Neural cell (in vitro differentiated cells): ENCODE data around the gene GLB1L. TPM values are rescaled to one million over a fixed set of nuclear protein-coding genes. Genes with fewer than 3 reads are reported as not detected.

Source experiments
- H2AFZ ChIP-seq: fragments of 200-600, 300-800 bp; sonication (generic), shearing (Covaris generic); 2 replicates; pipeline ENCODE4 v1.6.0; 2014; ENCODE audit warnings: low read depth, mild to moderate bottlenecking, antibody characterized with exemption, low read length, moderate library complexity
- H3F3A ChIP-seq: fragments of 200-600 bp; shearing (Covaris generic); 2 replicates; pipeline ENCODE4 v1.6.1; 2016; ENCODE audit warnings: mild to moderate bottlenecking, moderate library complexity, mixed read lengths, antibody characterized with exemption, low read length; ENCODE audit not compliant: insufficient read depth, poor library complexity, severe bottlenecking
- H3K27ac ChIP-seq: fragments of 200-600, 300-800 bp; sonication (generic), shearing (Covaris generic); 2 replicates; pipeline ENCODE4 v1.5.1; 2014; ENCODE audit warnings: mild to moderate bottlenecking, low read length, moderate library complexity
- H3K27me3 ChIP-seq: fragments of 300-800, 200-600 bp; sonication (generic), shearing (Covaris generic); 2 replicates; pipeline ENCODE4 v1.6.0; 2014; ENCODE audit warnings: mild to moderate bottlenecking, low read depth, low read length, moderate library complexity; ENCODE audit not compliant: insufficient read depth
- H3K36me3 ChIP-seq: fragments of 300-800, 200-600 bp; sonication (generic), shearing (Covaris generic); 2 replicates; pipeline ENCODE4 v1.5.1; 2014; ENCODE audit warnings: mild to moderate bottlenecking, antibody characterized with exemption, low read length, moderate library complexity; ENCODE audit not compliant: insufficient read depth
- H3K4me2 ChIP-seq: fragments of 300-800, 200-600 bp; sonication (generic), shearing (Covaris generic); 2 replicates; pipeline ENCODE4 v1.6.0; 2014; ENCODE audit warnings: mild to moderate bottlenecking, low read length
- H3K4me3 ChIP-seq: fragments of 300-800, 200-600 bp; sonication (generic), shearing (Covaris generic); 2 replicates; pipeline ENCODE4 v1.5.1; 2014; ENCODE audit warnings: mild to moderate bottlenecking, low read length, moderate library complexity
- H3K79me2 ChIP-seq: fragments of 200-600 bp; shearing (Covaris generic); replicated peaks from 2 replicates; pipeline ENCODE4 v1.6.0; 2014; ENCODE audit warnings: mild to moderate bottlenecking, low read length, moderate library complexity; ENCODE audit not compliant: insufficient read depth
- H3K9ac ChIP-seq: fragments of 300-800, 200-600 bp; sonication (generic), shearing (Covaris generic); 2 replicates; pipeline ENCODE4 v1.6.1; 2016; ENCODE audit warnings: mild to moderate bottlenecking, low read length, mixed read lengths
- H3K9me2 ChIP-seq: fragments of 200-600 bp; shearing (Covaris generic); 2 replicates; pipeline ENCODE4 v1.6.1; 2016; ENCODE audit warnings: mild to moderate bottlenecking, low read length, mixed read lengths; ENCODE audit not compliant: insufficient read depth
- H3K9me3 ChIP-seq: fragments of 200-600, 300-800 bp; sonication (generic), shearing (Covaris generic); 2 replicates; pipeline ENCODE4 v1.6.1; 2016; ENCODE audit warnings: mild to moderate bottlenecking, mixed run types, low read length, moderate library complexity, mixed read lengths
- H4K20me1 ChIP-seq: fragments of 200-600 bp; shearing (Covaris generic); 2 replicates; pipeline ENCODE4 v1.6.1; 2016; ENCODE audit warnings: mild to moderate bottlenecking, mixed run types; ENCODE audit not compliant: insufficient read depth
- EP300 ChIP-seq: fragments of 450-650 bp; conservative IDR thresholded peaks from 2 replicates; pipeline ENCODE4 v1.6.1; 2014; ENCODE audit warnings: antibody characterized with exemption, mild to moderate bottlenecking, moderate library complexity; ENCODE audit not compliant: poor library complexity, severe bottlenecking
- EZH2 ChIP-seq: fragments of 200-600, 300-800 bp; shearing (Covaris generic), sonication (generic); IDR thresholded peaks from 2 replicates; pipeline ENCODE4 v1.6.1; 2014; ENCODE audit warnings: antibody characterized with exemption, low read length, borderline replicate concordance, mild to moderate bottlenecking; ENCODE audit not compliant: insufficient read depth, poor library complexity, severe bottlenecking
- MXI1 ChIP-seq: fragments of 450-650 bp; conservative IDR thresholded peaks from 2 replicates; pipeline ENCODE4 v1.6.1; 2014; ENCODE audit warnings: antibody characterized with exemption, mild to moderate bottlenecking; ENCODE audit not compliant: poor library complexity, severe bottlenecking
- POLR2AphosphoS5 ChIP-seq: IDR thresholded peaks from 2 replicates; pipeline ENCODE4 v1.6.1; 2012
- RAD21 ChIP-seq: fragments of 450-650 bp; conservative IDR thresholded peaks from 2 replicates; pipeline ENCODE4 v1.6.1; 2014; ENCODE audit warnings: antibody characterized with exemption, mild to moderate bottlenecking, moderate library complexity
- SMC3 ChIP-seq: fragments of 450-650 bp; conservative IDR thresholded peaks from 2 replicates; pipeline ENCODE4 v1.6.1; 2014; ENCODE audit warnings: antibody characterized with exemption, mild to moderate bottlenecking, moderate library complexity; ENCODE audit not compliant: poor library complexity
- TAF1 ChIP-seq: IDR thresholded peaks from 2 replicates; pipeline ENCODE4 v1.6.1; 2012; ENCODE audit warnings: low read depth
- polyA plus RNA-seq: library from polyadenylated mRNA; depleted of rRNA; stranded (reverse); fragments of >200 nt; gene quantifications from 2 replicates; pipeline ENCODE4 v1.2.3, GENCODE V29; 2014
- TF ChIP-seq, protein P1 (sequence below): fragments of 450-650 bp; IDR thresholded peaks from 2 replicates; pipeline ENCODE4 v1.5.1; 2014; ENCODE audit warnings: antibody characterized with exemption, mild to moderate bottlenecking, moderate library complexity; ENCODE audit not compliant: poor library complexity, severe bottlenecking
- TF ChIP-seq, protein P2 (sequence below): IDR thresholded peaks from 2 replicates; pipeline ENCODE4 v1.6.1; 2012; ENCODE audit warnings: borderline replicate concordance

GLB1L gene
- polyA plus RNA-seq, 1 donor from 2014 or later: 12.9 TPM

DNA sequence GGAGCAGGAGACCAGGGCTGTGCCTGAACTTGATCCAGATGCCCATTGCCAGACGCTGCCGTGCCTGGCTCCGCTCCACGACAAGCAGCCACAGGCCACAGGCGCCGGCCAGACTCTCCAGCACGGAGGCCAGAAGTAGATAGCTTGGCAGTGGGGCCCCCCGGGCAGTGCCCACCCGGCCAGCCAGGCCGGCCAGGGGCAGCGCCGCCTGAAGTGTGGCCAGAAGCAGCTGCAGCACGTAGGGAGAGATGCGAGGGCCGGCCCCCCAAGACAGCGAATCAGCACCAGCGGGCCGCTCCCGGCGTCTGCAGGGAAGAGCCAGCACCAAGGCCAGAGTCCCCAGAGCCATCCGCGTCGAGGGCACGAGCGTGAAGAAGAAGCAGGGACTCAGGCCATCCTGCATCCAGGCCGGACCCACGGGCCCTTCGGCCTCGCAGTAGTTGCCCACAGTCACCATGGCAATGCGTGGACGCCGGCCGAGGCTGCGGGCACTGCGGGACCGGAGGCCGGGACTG is 27.0 kb downstream of the GLB1L start:
- Histone ChIP-seq H3F3A (no peaks in the 10 kb centered on the region), H3K27ac (no peak overlapping the region), H3K79me2 (no peaks in the 10 kb centered on the region), H3K9ac (peak overlapping the region; percentile 60), H2AFZ (no peak overlapping the region), H3K4me2 (peak overlapping the region; percentile 59), H3K4me3 (peak overlapping the region; percentile 79), H3K36me3 (no peaks in the 10 kb centered on the region), H3K9me2 (no peaks in the 10 kb centered on the region), H3K9me3 (no peaks in the 10 kb centered on the region), H3K27me3 (no peaks in the 10 kb centered on the region), H4K20me1 (no peaks in the 10 kb centered on the region)
- no peak for TF ChIP-seq TAF1
- no peak for TF ChIP-seq MXI1
- TF ChIP-seq EZH2: no peak
- TF ChIP-seq, protein P1, sequence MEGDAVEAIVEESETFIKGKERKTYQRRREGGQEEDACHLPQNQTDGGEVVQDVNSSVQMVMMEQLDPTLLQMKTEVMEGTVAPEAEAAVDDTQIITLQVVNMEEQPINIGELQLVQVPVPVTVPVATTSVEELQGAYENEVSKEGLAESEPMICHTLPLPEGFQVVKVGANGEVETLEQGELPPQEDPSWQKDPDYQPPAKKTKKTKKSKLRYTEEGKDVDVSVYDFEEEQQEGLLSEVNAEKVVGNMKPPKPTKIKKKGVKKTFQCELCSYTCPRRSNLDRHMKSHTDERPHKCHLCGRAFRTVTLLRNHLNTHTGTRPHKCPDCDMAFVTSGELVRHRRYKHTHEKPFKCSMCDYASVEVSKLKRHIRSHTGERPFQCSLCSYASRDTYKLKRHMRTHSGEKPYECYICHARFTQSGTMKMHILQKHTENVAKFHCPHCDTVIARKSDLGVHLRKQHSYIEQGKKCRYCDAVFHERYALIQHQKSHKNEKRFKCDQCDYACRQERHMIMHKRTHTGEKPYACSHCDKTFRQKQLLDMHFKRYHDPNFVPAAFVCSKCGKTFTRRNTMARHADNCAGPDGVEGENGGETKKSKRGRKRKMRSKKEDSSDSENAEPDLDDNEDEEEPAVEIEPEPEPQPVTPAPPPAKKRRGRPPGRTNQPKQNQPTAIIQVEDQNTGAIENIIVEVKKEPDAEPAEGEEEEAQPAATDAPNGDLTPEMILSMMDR: no peak
- no peak for TF ChIP-seq EP300

DNA sequence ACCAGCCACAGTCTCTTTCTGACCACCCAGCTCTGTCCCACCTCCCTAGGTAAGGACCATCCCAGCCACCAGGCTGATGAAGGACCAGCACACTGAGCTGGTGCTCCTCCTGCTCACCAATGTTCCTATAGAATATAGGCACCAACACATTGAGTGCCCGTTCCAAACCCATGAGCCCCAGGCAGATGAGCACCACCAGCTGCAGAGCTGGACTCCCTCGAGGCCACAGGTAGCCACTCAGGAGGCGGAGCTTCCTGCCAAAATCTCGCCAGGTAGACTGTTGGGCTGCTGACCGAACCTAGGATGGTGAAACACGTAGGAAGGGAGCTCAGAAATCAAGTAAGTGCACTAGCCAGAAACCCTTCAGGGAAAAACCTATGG is 28.7 kb downstream of the GLB1L start:
- no peaks in the 10 kb centered on the region for H3K9me2 ChIP-seq
- TF ChIP-seq EZH2: no peak
- TF ChIP-seq SMC3: no peak
- TF ChIP-seq, protein P2, sequence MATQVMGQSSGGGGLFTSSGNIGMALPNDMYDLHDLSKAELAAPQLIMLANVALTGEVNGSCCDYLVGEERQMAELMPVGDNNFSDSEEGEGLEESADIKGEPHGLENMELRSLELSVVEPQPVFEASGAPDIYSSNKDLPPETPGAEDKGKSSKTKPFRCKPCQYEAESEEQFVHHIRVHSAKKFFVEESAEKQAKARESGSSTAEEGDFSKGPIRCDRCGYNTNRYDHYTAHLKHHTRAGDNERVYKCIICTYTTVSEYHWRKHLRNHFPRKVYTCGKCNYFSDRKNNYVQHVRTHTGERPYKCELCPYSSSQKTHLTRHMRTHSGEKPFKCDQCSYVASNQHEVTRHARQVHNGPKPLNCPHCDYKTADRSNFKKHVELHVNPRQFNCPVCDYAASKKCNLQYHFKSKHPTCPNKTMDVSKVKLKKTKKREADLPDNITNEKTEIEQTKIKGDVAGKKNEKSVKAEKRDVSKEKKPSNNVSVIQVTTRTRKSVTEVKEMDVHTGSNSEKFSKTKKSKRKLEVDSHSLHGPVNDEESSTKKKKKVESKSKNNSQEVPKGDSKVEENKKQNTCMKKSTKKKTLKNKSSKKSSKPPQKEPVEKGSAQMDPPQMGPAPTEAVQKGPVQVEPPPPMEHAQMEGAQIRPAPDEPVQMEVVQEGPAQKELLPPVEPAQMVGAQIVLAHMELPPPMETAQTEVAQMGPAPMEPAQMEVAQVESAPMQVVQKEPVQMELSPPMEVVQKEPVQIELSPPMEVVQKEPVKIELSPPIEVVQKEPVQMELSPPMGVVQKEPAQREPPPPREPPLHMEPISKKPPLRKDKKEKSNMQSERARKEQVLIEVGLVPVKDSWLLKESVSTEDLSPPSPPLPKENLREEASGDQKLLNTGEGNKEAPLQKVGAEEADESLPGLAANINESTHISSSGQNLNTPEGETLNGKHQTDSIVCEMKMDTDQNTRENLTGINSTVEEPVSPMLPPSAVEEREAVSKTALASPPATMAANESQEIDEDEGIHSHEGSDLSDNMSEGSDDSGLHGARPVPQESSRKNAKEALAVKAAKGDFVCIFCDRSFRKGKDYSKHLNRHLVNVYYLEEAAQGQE: no peak
- TF ChIP-seq, protein P1: no peak
- TF ChIP-seq RAD21: no peak
- TF ChIP-seq EP300: no peak
- no peak for TF ChIP-seq MXI1
- TF ChIP-seq POLR2AphosphoS5: no peak
- no peak for TF ChIP-seq TAF1
- no peaks in the 10 kb centered on the region for H3K79me2 ChIP-seq
- no peaks in the 10 kb centered on the region for H3F3A ChIP-seq
- no peaks in the 10 kb centered on the region for H4K20me1 ChIP-seq
- no peak overlapping the region for H3K4me2 ChIP-seq
- no peaks in the 10 kb centered on the region for H3K9me3 ChIP-seq
- no peak overlapping the region for H3K9ac ChIP-seq
- no peaks in the 10 kb centered on the region for H3K36me3 ChIP-seq
- no peaks in the 10 kb centered on the region for H3K27me3 ChIP-seq
- no peak overlapping the region for H2AFZ ChIP-seq
- H3K4me3 ChIP-seq: no peak overlapping the region
- H3K27ac ChIP-seq: no peak overlapping the region
